GM19397 (cell line): Measurements from ENCODE around the gene OR5K3.
"Not testable (repeated sequence)": the region's sequence is repeated elsewhere in the genome, so short reads cannot be mapped to it uniquely, and the experiment has no call there.

Source experiments
- ATAC-seq: cut with Tn5 transposase; IDR thresholded peaks from one replicate; pipeline ENCODE4 v1.9.1; 2021; ENCODE audit warnings: mild to moderate bottlenecking, moderate library complexity; ENCODE audit not compliant: unreplicated experiment

OR5K3 gene

GRCh38 chr3:98390366-98390765 is at the start of gene OR5K3:
Gene OR5K3 (plus strand): TSS chr3:98390666. CDS start chr3:98390666, 0 bp downstream.
- ATAC-seq: no peak

- ATAC-seq: no peak
Measured at GRCh38 chr3:98341758-98342157, 48.7 kb upstream of the OR5K3 start.

GRCh38 chr3:98343647-98344507 is 46.6 kb upstream of the OR5K3 start:
- ATAC-seq: no peak

- no peak for ATAC-seq
Measured at GRCh38 chr3:98350082-98350481, 40.4 kb upstream of the OR5K3 start.

GRCh38 chr3:98353554-98353953 is 36.9 kb upstream of the OR5K3 start, which contains the start of gene OR5K4:
Gene OR5K4 (plus strand): TSS chr3:98353854. CDS start chr3:98353854, 0 bp downstream.
- ATAC-seq: no peak

GRCh38 chr3:98359250-98359649 is 31.2 kb upstream of the OR5K3 start:
- ATAC-seq: no peak

- peak; percentile 88 for ATAC-seq
Measured at GRCh38 chr3:98359993-98360675, 30.3 kb upstream of the OR5K3 start.

GRCh38 chr3:98360681-98361080 is 29.8 kb upstream of the OR5K3 start:
- ATAC-seq: no peak

- no peak for ATAC-seq
Measured at GRCh38 chr3:98361289-98361688, 29.2 kb upstream of the OR5K3 start.

GRCh38 chr3:98367464-98368246 is 22.8 kb upstream of the OR5K3 start:
- ATAC-seq: no peak

GRCh38 chr3:98371186-98371585 is 19.3 kb upstream of the OR5K3 start:
- ATAC-seq: no peak

- no peak for ATAC-seq
Measured at GRCh38 chr3:98371853-98372252, 18.6 kb upstream of the OR5K3 start.

GRCh38 chr3:98372445-98372844 is 18.0 kb upstream of the OR5K3 start:
- ATAC-seq: no peak

GRCh38 chr3:98376631-98377030 is 13.8 kb upstream of the OR5K3 start:
- ATAC-seq: no peak

GRCh38 chr3:98388147-98388546 is 2.3 kb upstream of the OR5K3 start:
- ATAC-seq: no peak

- no peak for ATAC-seq
Measured at GRCh38 chr3:98395101-98395500, 4.6 kb downstream of the OR5K3 start.

- ATAC-seq: not testable (repeated sequence)
Measured at GRCh38 chr3:98396482-98396881, 6.0 kb downstream of the OR5K3 start.

GRCh38 chr3:98398513-98398912 is 8.0 kb downstream of the OR5K3 start:
- ATAC-seq: no peak

- no peak for ATAC-seq
Measured at GRCh38 chr3:98402507-98402906, 12.0 kb downstream of the OR5K3 start.

GRCh38 chr3:98404010-98404409 is 13.5 kb downstream of the OR5K3 start:
- ATAC-seq: no peak

- ATAC-seq: no peak
Measured at GRCh38 chr3:98406034-98406433, 15.6 kb downstream of the OR5K3 start.
